IMR-90 (cell line): ENCODE data around the gene SUGCT. TPM values are rescaled to one million over a fixed set of nuclear protein-coding genes. Genes with fewer than 3 reads are reported as not detected.

Experiments
- ATAC-seq: fragments of 200-7000 bp; cut with Tn5 transposase; 2 replicates; pipeline ENCODE4 v1.9.1; 2020; ENCODE audit warnings: low read depth, mild to moderate bottlenecking, moderate library complexity
- BruUV-seq: library from RNA; stranded (reverse); fragments of 400-500 nt; replicated peaks from 2 replicates; lab custom pipeline; 2021; lab: Mats Ljungman, UMichigan
- CTCF ChIA-PET: fragments of 300-600 bp; formaldehyde crosslinking; extraction: SDS; loops from one replicate; lab custom pipeline; 2021; ENCODE audit warnings: antibody characterized with exemption; lab: Yijun Ruan, JAX
- POLR2A ChIA-PET: fragments of 300-600 bp; sonication (Branson Sonifier 250); formaldehyde crosslinking; loops from one replicate; lab custom pipeline; 2022; ENCODE audit warnings: antibody characterized with exemption; ENCODE audit not compliant: unreplicated experiment; lab: Charles Lee
- DNase-seq: peaks from one replicate; pipeline ENCODE4 v3.0.0; 2013
- H2AFZ ChIP-seq: replicated peaks from 2 replicates; pipeline ENCODE3; 2013; ENCODE audit warnings: low read length, mild to moderate bottlenecking; ENCODE audit not compliant: poor library complexity
- H2AK5ac ChIP-seq: 2 replicates; pipeline ENCODE4 v1.6.1; 2013; ENCODE audit warnings: low read depth, low read length, inconsistent platforms
- H2AK9ac ChIP-seq: replicated peaks from 2 replicates; pipeline ENCODE3; 2013; ENCODE audit warnings: mild to moderate bottlenecking, low read depth, low read length, moderate library complexity; ENCODE audit not compliant: poor library complexity
- H2BK120ac ChIP-seq: 2 replicates; pipeline ENCODE4 v1.6.1; 2013; ENCODE audit warnings: low read depth, low read length, inconsistent platforms
- H2BK15ac ChIP-seq: 3 replicates; pipeline ENCODE4 v1.6.1; 2013; ENCODE audit warnings: low read depth, low read length, inconsistent platforms
- H2BK20ac ChIP-seq: 2 replicates; pipeline ENCODE4 v1.6.1; 2013; ENCODE audit warnings: low read depth, mild to moderate bottlenecking, inconsistent platforms, low read length, moderate library complexity
- H2BK5ac ChIP-seq: 2 replicates; pipeline ENCODE4 v1.6.1; 2013; ENCODE audit warnings: mild to moderate bottlenecking, low read depth, low read length, inconsistent platforms; ENCODE audit not compliant: poor library complexity, severe bottlenecking
- H3K14ac ChIP-seq: replicated peaks from 2 replicates; pipeline ENCODE4 v1.6.1; 2013; ENCODE audit warnings: low read depth, low read length, inconsistent platforms
- H3K18ac ChIP-seq: 2 replicates; pipeline ENCODE4 v1.6.1; 2013; ENCODE audit warnings: low read depth, low read length, control low read depth
- H3K23ac ChIP-seq: 2 replicates; pipeline ENCODE4 v1.6.1; 2013; ENCODE audit warnings: low read depth, low read length, inconsistent platforms
- H3K27ac ChIP-seq: 2 replicates; pipeline ENCODE4 v1.5.1; 2013; ENCODE audit warnings: mild to moderate bottlenecking, control low read depth, low read length; ENCODE audit not compliant: insufficient read depth
- H3K27me3 ChIP-seq: 2 replicates; pipeline ENCODE4 v1.6.1; 2013; ENCODE audit warnings: low read length; ENCODE audit not compliant: control insufficient read depth, insufficient read depth
- H3K36me3 ChIP-seq: 2 replicates; pipeline ENCODE4 v1.6.1; 2013; ENCODE audit warnings: low read length, mixed read lengths; ENCODE audit not compliant: control insufficient read depth, insufficient read depth
- H3K4ac ChIP-seq: 2 replicates; pipeline ENCODE4 v1.6.1; 2013; ENCODE audit warnings: low read depth, low read length, inconsistent platforms
- H3K4me1 ChIP-seq: 2 replicates; pipeline ENCODE4 v1.6.1; 2013; ENCODE audit warnings: low read length, mixed read lengths; ENCODE audit not compliant: control insufficient read depth, insufficient read depth
- H3K4me2 ChIP-seq: 2 replicates; pipeline ENCODE4 v1.6.1; 2013; ENCODE audit warnings: low read depth, mild to moderate bottlenecking, control low read depth, low read length, moderate library complexity
- H3K4me3 ChIP-seq: 2 replicates; pipeline ENCODE4 v1.5.1; 2013; ENCODE audit warnings: low read depth, mild to moderate bottlenecking, control low read depth, low read length, moderate library complexity; ENCODE audit not compliant: insufficient read depth
- H3K56ac ChIP-seq: 2 replicates; pipeline ENCODE4 v1.6.1; 2013; ENCODE audit warnings: low read length, inconsistent platforms; ENCODE audit not compliant: insufficient read depth; ENCODE audit errors: extremely low read depth
- H3K79me1 ChIP-seq, 2 experiments: 2 replicates each; pipeline ENCODE4 v1.6.1; 2013; ENCODE audit warnings: low read length in 2 of 2, inconsistent platforms in 1 of 2, low read depth in 1 of 2
- H3K9ac ChIP-seq: 2 replicates; pipeline ENCODE4 v1.6.1; 2013; ENCODE audit warnings: low read depth, low read length, control low read depth
- H3K9me1 ChIP-seq: 2 replicates; pipeline ENCODE4 v1.6.1; 2013; ENCODE audit warnings: low read length, inconsistent platforms; ENCODE audit not compliant: insufficient read depth
- H3K9me3 ChIP-seq: 2 replicates; pipeline ENCODE4 v1.6.1; 2013; ENCODE audit warnings: low read length; ENCODE audit not compliant: control insufficient read depth, insufficient read depth
- H4K20me1 ChIP-seq: 2 replicates; pipeline ENCODE4 v1.6.1; 2013; ENCODE audit warnings: low read length, inconsistent platforms; ENCODE audit not compliant: insufficient read depth
- H4K5ac ChIP-seq: 2 replicates; pipeline ENCODE4 v1.6.1; 2013; ENCODE audit warnings: mild to moderate bottlenecking, low read depth, low read length, control low read depth
- H4K8ac ChIP-seq, 2 experiments: 2 replicates each; pipeline ENCODE4 v1.6.1; 2013; ENCODE audit warnings: low read depth in 2 of 2, low read length in 2 of 2, control low read depth in 1 of 2, inconsistent platforms in 1 of 2
- H4K91ac ChIP-seq: 2 replicates; pipeline ENCODE4 v1.6.1; 2013; ENCODE audit warnings: low read depth, low read length, inconsistent platforms; ENCODE audit not compliant: insufficient read depth
- MAFK ChIP-seq: IDR thresholded peaks from 2 replicates; pipeline ENCODE4 v1.6.1; 2012; ENCODE audit warnings: low read depth, low read length, improper control_type of control experiment
- POLR2A ChIP-seq: IDR thresholded peaks from 2 replicates; pipeline ENCODE4 v1.6.1; 2012; ENCODE audit warnings: mild to moderate bottlenecking, low read depth, low read length
- RAD21 ChIP-seq: IDR thresholded peaks from 2 replicates; pipeline ENCODE4 v1.6.1; 2012; ENCODE audit warnings: low read length, improper control_type of control experiment
- WGBS, 2 experiments: methylation state at CpG; one replicate each; pipeline versions ENCODE4 v1.1.5 to v1.1.7; 2013; ENCODE audit warnings: missing lambda C conversion rate in 2 of 2; ENCODE audit not compliant: insufficient read length in 1 of 2; ENCODE audit errors: extremely low coverage in 2 of 2; 5-methylcytosine and 5-hydroxymethylcytosine counted together
- dilution Hi-C: fragments of 300-500 bp; cut with HindIII; formaldehyde crosslinking; loops from one replicate; pipeline ENCODE4 v1.14.3; 2018; ENCODE audit warnings: low sequenced_read_pairs; ENCODE audit not compliant: unreplicated experiment
- in situ Hi-C: fragments of 300-500 bp; cut with MboI; formaldehyde crosslinking; loops from 3 replicates; pipeline ENCODE4 v1.14.3; 2019; ENCODE audit warnings: low sequenced_read_pairs, inconsistent platforms, mixed read lengths
- intact Hi-C: fragments of 100-400 bp; cut with micrococcal nuclease; formaldehyde crosslinking; loops from 2 replicates; pipeline ENCODE4 v1.10.0; 2022
- polyA plus RNA-seq, 3 experiments: library from polyadenylated mRNA; depleted of rRNA; stranded (reverse); fragments of >200 nt; gene quantifications; 2 replicates each; pipeline ENCODE4 v1.2.3, GENCODE V29; 2012; ENCODE audit warnings: low replicate concordance in 1 of 3
- total RNA-seq: library from RNA; depleted of rRNA; stranded (reverse); fragments of >200 nt; gene quantifications from 2 replicates; pipeline ENCODE4 v1.2.3, GENCODE V29; 2012
- TF ChIP-seq, protein P1 (sequence below): conservative IDR thresholded peaks from 2 replicates; pipeline ENCODE4 v1.5.1; 2012; ENCODE audit warnings: mild to moderate bottlenecking, low read depth, low read length, improper control_type of control experiment

Gene SUGCT
- total and polyA plus RNA-seq, 2 of the 4 experiments (the other 2 are of a cell fraction) = 5.9 to 8.3 TPM

GRCh38 chr7:40876601-40877000 is 741.8 kb downstream of the SUGCT start:
- Histone ChIP-seq H2AK9ac (no peak overlapping the region), H3K14ac (no peak overlapping the region), H3K56ac (no peak overlapping the region), H3K18ac (no peak overlapping the region), H2BK120ac (no peak overlapping the region), H3K4me3 (no peak overlapping the region), H3K9me3 (no peaks in the 10 kb centered on the region), H3K27me3 (no peaks in the 10 kb centered on the region), H3K9ac (no peak overlapping the region), H2BK15ac (no peak overlapping the region), H4K91ac (no peak overlapping the region), H2BK5ac (no peak overlapping the region), H3K23ac (no peak overlapping the region), H2AK5ac (no peak overlapping the region), H3K4me1 (peaks cover 3% of the 10 kb centered on the region), H4K20me1 (no peaks in the 10 kb centered on the region), H3K27ac (no peak overlapping the region), H3K79me1 (no peaks in the 10 kb centered on the region), H4K5ac (no peak overlapping the region), H2BK20ac (no peak overlapping the region), H3K36me3 (no peaks in the 10 kb centered on the region), H4K8ac (no peak overlapping the region), H3K9me1 (no peaks in the 10 kb centered on the region), H3K4me2 (no peak overlapping the region), H2AFZ (no peak overlapping the region), H3K4ac (no peak overlapping the region)
- WGBS, 2 experiments = no CpG with 5 or more reads among the region's 3 CpGs
- intact Hi-C loops (no loop called here), in situ Hi-C loops (no loop called here), dilution Hi-C loops (no loop called here)
- ATAC-seq = no peak
- no peak for DNase-seq
- BruUV-seq = no TSS peak
- CTCF ChIA-PET = no interaction called here
- POLR2A ChIA-PET = no interaction called here
- no peak for TF ChIP-seq MAFK
- TF ChIP-seq RAD21 = no peak
- TF ChIP-seq, protein P1, sequence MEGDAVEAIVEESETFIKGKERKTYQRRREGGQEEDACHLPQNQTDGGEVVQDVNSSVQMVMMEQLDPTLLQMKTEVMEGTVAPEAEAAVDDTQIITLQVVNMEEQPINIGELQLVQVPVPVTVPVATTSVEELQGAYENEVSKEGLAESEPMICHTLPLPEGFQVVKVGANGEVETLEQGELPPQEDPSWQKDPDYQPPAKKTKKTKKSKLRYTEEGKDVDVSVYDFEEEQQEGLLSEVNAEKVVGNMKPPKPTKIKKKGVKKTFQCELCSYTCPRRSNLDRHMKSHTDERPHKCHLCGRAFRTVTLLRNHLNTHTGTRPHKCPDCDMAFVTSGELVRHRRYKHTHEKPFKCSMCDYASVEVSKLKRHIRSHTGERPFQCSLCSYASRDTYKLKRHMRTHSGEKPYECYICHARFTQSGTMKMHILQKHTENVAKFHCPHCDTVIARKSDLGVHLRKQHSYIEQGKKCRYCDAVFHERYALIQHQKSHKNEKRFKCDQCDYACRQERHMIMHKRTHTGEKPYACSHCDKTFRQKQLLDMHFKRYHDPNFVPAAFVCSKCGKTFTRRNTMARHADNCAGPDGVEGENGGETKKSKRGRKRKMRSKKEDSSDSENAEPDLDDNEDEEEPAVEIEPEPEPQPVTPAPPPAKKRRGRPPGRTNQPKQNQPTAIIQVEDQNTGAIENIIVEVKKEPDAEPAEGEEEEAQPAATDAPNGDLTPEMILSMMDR = no peak
- TF ChIP-seq POLR2A = no peak
